Measurements from ENCODE around the gene RPS27A.

- TF ChIP-seq, protein P1, sequence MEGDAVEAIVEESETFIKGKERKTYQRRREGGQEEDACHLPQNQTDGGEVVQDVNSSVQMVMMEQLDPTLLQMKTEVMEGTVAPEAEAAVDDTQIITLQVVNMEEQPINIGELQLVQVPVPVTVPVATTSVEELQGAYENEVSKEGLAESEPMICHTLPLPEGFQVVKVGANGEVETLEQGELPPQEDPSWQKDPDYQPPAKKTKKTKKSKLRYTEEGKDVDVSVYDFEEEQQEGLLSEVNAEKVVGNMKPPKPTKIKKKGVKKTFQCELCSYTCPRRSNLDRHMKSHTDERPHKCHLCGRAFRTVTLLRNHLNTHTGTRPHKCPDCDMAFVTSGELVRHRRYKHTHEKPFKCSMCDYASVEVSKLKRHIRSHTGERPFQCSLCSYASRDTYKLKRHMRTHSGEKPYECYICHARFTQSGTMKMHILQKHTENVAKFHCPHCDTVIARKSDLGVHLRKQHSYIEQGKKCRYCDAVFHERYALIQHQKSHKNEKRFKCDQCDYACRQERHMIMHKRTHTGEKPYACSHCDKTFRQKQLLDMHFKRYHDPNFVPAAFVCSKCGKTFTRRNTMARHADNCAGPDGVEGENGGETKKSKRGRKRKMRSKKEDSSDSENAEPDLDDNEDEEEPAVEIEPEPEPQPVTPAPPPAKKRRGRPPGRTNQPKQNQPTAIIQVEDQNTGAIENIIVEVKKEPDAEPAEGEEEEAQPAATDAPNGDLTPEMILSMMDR (IDR thresholded peaks at IDR 0.05), result no peak
- no peak for TF ChIP-seq POLR2A (IDR thresholded peaks at IDR 0.05)
These were observed 44.8 kb downstream of the RPS27A start for GRCh38 chr2:55277310-55277709.

Data from lower leg skin (tissue), 3 donors.